A549 (cell line): Measurements from ENCODE around the gene SIRT3. TPM values are rescaled to one million over a fixed set of nuclear protein-coding genes. Genes with fewer than 3 reads are reported as not detected.

Experiments used
- ATAC-seq, 2 experiments: fragments of 200-7000 bp in 1 of 2; fragments of >200 bp in 1 of 2; cut with Nextera tagmentation in 1 of 2; cut with Tn5 transposase in 1 of 2; 3 replicates each; pipeline versions ENCODE4 v1.8.0 to v1.9.1; 2018 to 2020; ENCODE audit warnings: mild to moderate bottlenecking in 1 of 2, moderate library complexity in 1 of 2
- CTCF ChIA-PET: fragments of 300-600 bp; sonication (Branson Sonifier 250); formaldehyde crosslinking; extraction: SDS; loops from one replicate; lab custom pipeline; 2021; ENCODE audit warnings: antibody characterized with exemption, inconsistent platforms; lab: Yijun Ruan, JAX
- POLR2A ChIA-PET: fragments of 350-600 bp; formaldehyde crosslinking; extraction: SDS; loops from one replicate; lab custom pipeline; 2021; ENCODE audit warnings: antibody characterized with exemption, inconsistent platforms; lab: Yijun Ruan, JAX
- DNase-seq, 2 experiments: peaks; one replicate each; pipeline versions ENCODE4 v3.0.0 to v3.0.0-alpha.2; 2011 to 2016; ENCODE audit warnings: low read depth in 1 of 2, low spot score in 1 of 2
- FAIRE-seq: peaks from 2 replicates; lab custom pipeline; 2011; peaks lifted over from hg19 to GRCh38; lab: Jason Lieb, UNC
- H3K27ac ChIP-seq, 2 experiments: fragments of >200 bp; sonication (Bioruptor Twin); formaldehyde crosslinking; 3 replicates each; pipeline ENCODE4 v1.5.1; 2016 to 2017
- H3K4me1 ChIP-seq: fragments of >200 bp; sonication (Bioruptor Twin); formaldehyde crosslinking; 3 replicates; pipeline ENCODE4 v1.6.1; 2016
- H3K4me2 ChIP-seq: fragments of >200 bp; sonication (Bioruptor Twin); formaldehyde crosslinking; 3 replicates; pipeline ENCODE4 v1.6.1; 2016
- H3K4me3 ChIP-seq: fragments of >200 bp; sonication (Bioruptor Twin); formaldehyde crosslinking; 3 replicates; pipeline ENCODE4 v1.5.1; 2016
- H3K9me3 ChIP-seq: fragments of >200 bp; sonication (Bioruptor Twin); formaldehyde crosslinking; 3 replicates; pipeline ENCODE4 v1.6.1; 2016
- CEBPB ChIP-seq, 2 experiments: fragments of >200 bp in 1 of 2; sonication (Bioruptor Twin) in 1 of 2; formaldehyde crosslinking in 1 of 2; IDR thresholded peaks; 2 replicates each; pipeline ENCODE4 v1.6.1; 2012 to 2016
- CHD2 ChIP-seq: fragments of 150-350 bp; IDR thresholded peaks from 2 replicates; pipeline ENCODE4 v1.6.1; 2014; ENCODE audit warnings: low read length; ENCODE audit not compliant: partially characterized antibody
- CHD4 ChIP-seq: fragments of 200-600 bp; sonication (generic); IDR thresholded peaks from 2 replicates; pipeline ENCODE4 v1.6.1; 2016; ENCODE audit warnings: antibody characterized with exemption, mild to moderate bottlenecking, borderline replicate concordance
- EHF ChIP-seq: fragments of 250-450 bp; sonication (Bioruptor Pico); IDR thresholded peaks from 2 replicates; pipeline ENCODE4 v1.5.0; 2020; ENCODE audit warnings: mild to moderate bottlenecking
- ELK1 ChIP-seq: fragments of 150-350 bp; IDR thresholded peaks from 2 replicates; pipeline ENCODE4 v1.6.1; 2014; ENCODE audit warnings: low read depth, mild to moderate bottlenecking, low read length
- EP300 ChIP-seq, 2 experiments: fragments of >200 bp; sonication (Bioruptor Twin); formaldehyde crosslinking; IDR thresholded peaks; 2 replicates in 1 of 2; 3 replicates in 1 of 2; pipeline ENCODE4 v1.6.1; 2016 to 2017
- FOSL2 ChIP-seq, 2 experiments: fragments of 450-650 bp in 1 of 2; fragments of >200 bp in 1 of 2; sonication (Bioruptor Twin) in 1 of 2; formaldehyde crosslinking; IDR thresholded peaks; 2 replicates each; pipeline versions ENCODE4 v1.5.0 to v1.6.1; 2016 to 2020; ENCODE audit warnings: mild to moderate bottlenecking in 1 of 2, moderate library complexity in 1 of 2
- FOXS1 ChIP-seq: fragments of 250-450 bp; sonication (Bioruptor Pico); IDR thresholded peaks from 2 replicates; pipeline ENCODE4 v1.5.0; 2020; ENCODE audit warnings: mild to moderate bottlenecking, moderate library complexity
- HDAC2 ChIP-seq: fragments of 200-600 bp; sonication (generic); IDR thresholded peaks from 2 replicates; pipeline ENCODE4 v1.6.1; 2016
- HEYL ChIP-seq: fragments of 250-450 bp; sonication (Bioruptor Pico); IDR thresholded peaks from 2 replicates; pipeline ENCODE4 v1.8.0; 2021; ENCODE audit warnings: mild to moderate bottlenecking, moderate library complexity
- HOXA7 ChIP-seq: fragments of 250-450 bp; sonication (Bioruptor Pico); IDR thresholded peaks from 2 replicates; pipeline ENCODE4 v1.5.0; 2020; ENCODE audit warnings: mild to moderate bottlenecking, moderate library complexity
- HOXB13 ChIP-seq: fragments of 250-450 bp; sonication (Bioruptor Pico); IDR thresholded peaks from 2 replicates; pipeline ENCODE4 v1.5.0; 2020; ENCODE audit warnings: low read depth, mild to moderate bottlenecking, moderate library complexity
- JUN ChIP-seq, 2 experiments: fragments of >200 bp; sonication (Bioruptor Twin); formaldehyde crosslinking; IDR thresholded peaks; 2 replicates in 1 of 2; 3 replicates in 1 of 2; pipeline ENCODE4 v1.6.1; 2016 to 2017
- KDM1A ChIP-seq: fragments of 200-600 bp; sonication (generic); IDR thresholded peaks from 2 replicates; pipeline ENCODE4 v1.6.1; 2016; ENCODE audit warnings: low read depth, mild to moderate bottlenecking
- MAZ ChIP-seq: fragments of 150-350 bp; IDR thresholded peaks from 2 replicates; pipeline ENCODE4 v1.6.1; 2014; ENCODE audit warnings: antibody characterized with exemption, low read depth, low read length, borderline replicate concordance
- NPAS2 ChIP-seq: fragments of 250-450 bp; sonication (Bioruptor Pico); IDR thresholded peaks from 2 replicates; pipeline ENCODE4 v1.8.0; 2022; ENCODE audit warnings: mild to moderate bottlenecking, moderate library complexity, borderline replicate concordance
- PBX3 ChIP-seq: IDR thresholded peaks from 2 replicates; pipeline ENCODE4 v1.6.1; 2012
- POLR2A ChIP-seq: IDR thresholded peaks from 2 replicates; pipeline ENCODE4 v1.6.1; 2012; ENCODE audit warnings: mild to moderate bottlenecking, low read length
- POLR2AphosphoS2 ChIP-seq: conservative IDR thresholded peaks from 2 replicates; pipeline ENCODE4 v1.6.1; 2012; ENCODE audit warnings: low read length, improper control_type of control experiment, inconsistent platforms
- RAD21 ChIP-seq, 2 experiments: fragments of >200 bp in 1 of 2; sonication (Bioruptor Twin) in 1 of 2; formaldehyde crosslinking in 1 of 2; IDR thresholded peaks in 1 of 2; conservative IDR thresholded peaks in 1 of 2; 2 replicates in 1 of 2; 3 replicates in 1 of 2; pipeline ENCODE4 v1.6.1; 2012 to 2018; ENCODE audit warnings: inconsistent platforms in 1 of 2
- RFX5 ChIP-seq: fragments of 450-650 bp; IDR thresholded peaks from 2 replicates; pipeline ENCODE4 v1.7.1; 2014; ENCODE audit warnings: antibody characterized with exemption, mild to moderate bottlenecking, moderate library complexity
- RNF2 ChIP-seq: fragments of 200-600 bp; sonication (generic); IDR thresholded peaks from 2 replicates; pipeline ENCODE4 v1.6.1; 2016; ENCODE audit warnings: low read depth, mild to moderate bottlenecking, antibody characterized with exemption, moderate library complexity, borderline replicate concordance
- SREBF2 ChIP-seq: fragments of 450-650 bp; IDR thresholded peaks from 2 replicates; pipeline ENCODE4 v1.6.1; 2014; ENCODE audit warnings: mild to moderate bottlenecking, moderate library complexity
- TP53 ChIP-seq: fragments of 250-450 bp; sonication (Bioruptor Pico); IDR thresholded peaks from 2 replicates; pipeline ENCODE4 v1.5.0; 2021; ENCODE audit warnings: mild to moderate bottlenecking, moderate library complexity
- ZFP36 ChIP-seq: fragments of 450-650 bp; IDR thresholded peaks from 2 replicates; pipeline ENCODE4 v1.6.1; 2014; ENCODE audit warnings: borderline replicate concordance; ENCODE audit not compliant: partially characterized antibody
- ZNF302 ChIP-seq: fragments of 250-450 bp; sonication (Bioruptor Pico); IDR thresholded peaks from 2 replicates; pipeline ENCODE4 v1.9.0; 2021; ENCODE audit warnings: inconsistent platforms, mild to moderate bottlenecking, moderate library complexity
- ZSCAN20 ChIP-seq: fragments of 250-450 bp; sonication (Bioruptor Pico); IDR thresholded peaks from 2 replicates; pipeline ENCODE4 v1.8.0; 2022; ENCODE audit warnings: mild to moderate bottlenecking, moderate library complexity
- WGBS: methylation state at CpG from one replicate; pipeline ENCODE4 v1.1.6; 2017; ENCODE audit errors: missing lambda C conversion rate; 5-methylcytosine and 5-hydroxymethylcytosine counted together
- polyA plus RNA-seq, 4 experiments: library from polyadenylated mRNA; depleted of rRNA in 3 of 4; stranded (reverse); fragments of >200 nt; fragmentation: RNase III in 1 of 4; extraction: RNeasy Plus Mini Kit Qiagen cat#74134 plus additional on column Dnase treatment in 1 of 4; gene quantifications; 2 replicates in 3 of 4; 3 replicates in 1 of 4; pipeline ENCODE4 v1.2.3, GENCODE V29; 2011 to 2017

SIRT3 gene
- polyA plus RNA-seq, 2 of the 4 experiments (the other 2 are of a cell fraction), result 20.3 to 22.3 TPM

GRCh38 chr11:214083-214482 is 22.1 kb downstream of the SIRT3 start:
- POLR2A ChIA-PET, result no interaction called here
- no peak for FAIRE-seq

GRCh38 chr11:213111-213510 is 23.0 kb downstream of the SIRT3 start:
- DNase-seq (no peak), FAIRE-seq (no peak), ATAC-seq (no peak)
- WGBS, result 97% methylated on average over 4 of the region's 4 CpGs
- CTCF ChIA-PET, result interaction anchor here (0.9 to 1.4 kb wide), 4 partner anchors 17 to 236 kb away, joined by 3 to 4 read pairs (median 4); no protein-coding TSS in a partner anchor
- TF ChIP-seq CHD4, result no peak
- TF ChIP-seq FOXS1 (CRISPR knock-in tag), result no peak
- no peak for TF ChIP-seq ELK1
- no peak for TF ChIP-seq CEBPB (IDR thresholded peaks at IDR 0.05)
- TF ChIP-seq HOXB13 (CRISPR knock-in tag), result no peak
- TF ChIP-seq ZFP36, result no peak
- no peak for TF ChIP-seq HDAC2
- TF ChIP-seq TP53 (CRISPR knock-in tag), result no peak
- no peak for TF ChIP-seq RAD21 (conservative IDR thresholded peaks at IDR 0.05 in 1 of 2, IDR thresholded peaks at IDR 0.05 in 1 of 2)
- TF ChIP-seq HOXA7 (CRISPR knock-in tag), result no peak
- no peak for TF ChIP-seq SREBF2
- no peak for TF ChIP-seq NPAS2 (CRISPR knock-in tag)
- no peak for TF ChIP-seq EP300 (IDR thresholded peaks at IDR 0.05)
- TF ChIP-seq KDM1A, result no peak
- TF ChIP-seq ZSCAN20 (CRISPR knock-in tag), result no peak
- TF ChIP-seq HEYL (CRISPR knock-in tag), result no peak
- TF ChIP-seq RNF2, result no peak
- TF ChIP-seq EHF (CRISPR knock-in tag), result no peak
- TF ChIP-seq CHD2, result no peak
- no peak for TF ChIP-seq FOSL2 (IDR thresholded peaks at IDR 0.05)
- TF ChIP-seq FOSL2 (CRISPR knock-in tag; IDR thresholded peaks at IDR 0.05), result no peak
- POLR2A ChIA-PET, result no interaction called here
- Histone ChIP-seq H3K27ac (no peak overlapping the region), H3K9me3 (no peaks in the 10 kb centered on the region), H3K4me1 (peaks cover 16% of the 10 kb centered on the region), H3K4me3 (no peak overlapping the region), H3K4me2 (no peak overlapping the region)

More at GRCh38 chr11:214083-214482, 22.1 kb downstream of the SIRT3 start:
- TF ChIP-seq POLR2A, result no peak
- TF ChIP-seq POLR2AphosphoS2, result 0 out of 2 replicates have a peak, but pooled peaks have one; percentile 0
- TF ChIP-seq, all 56 proteins: peak for 1
- Histone ChIP-seq H3K4me2 (no peak overlapping the region), H3K9me3 (no peaks in the 10 kb centered on the region), H3K27ac (no peak overlapping the region), H3K4me1 (peaks cover 16% of the 10 kb centered on the region), H3K4me3 (no peak overlapping the region)
- DNase-seq (no peak), ATAC-seq (no peak)
- WGBS, result 82% methylated on average over 4 of the region's 7 CpGs
- CTCF ChIA-PET, result interaction anchor here (1.2 kb wide), 1 partner anchor 16 kb away, joined by 3 read pairs; no protein-coding TSS in a partner anchor

- H3K4me2 ChIP-seq, result no peak overlapping the region
- peaks cover 16% of the 10 kb centered on the region for H3K4me1 ChIP-seq
- POLR2A ChIA-PET, result no interaction called here
- H3K27ac ChIP-seq, result no peak overlapping the region
- WGBS, result 93% methylated on average over 14 of the region's 17 CpGs
- ATAC-seq (no peak), FAIRE-seq (no peak), DNase-seq (no peak)
- H3K4me3 ChIP-seq, result no peak overlapping the region
- CTCF ChIA-PET, result interaction anchor here (0.9 to 1.4 kb wide), 5 partner anchors 36 to 236 kb away, joined by 3 to 5 read pairs (median 4); no protein-coding TSS in a partner anchor
- H3K9me3 ChIP-seq, result no peaks in the 10 kb centered on the region
- no peak for TF ChIP-seq HEYL (CRISPR knock-in tag)
- no peak for TF ChIP-seq PBX3
- no peak for TF ChIP-seq MAZ
- TF ChIP-seq HOXB13 (CRISPR knock-in tag), result no peak
- TF ChIP-seq ZNF302 (CRISPR knock-in tag), result no peak
- no peak for TF ChIP-seq RFX5
- no peak for TF ChIP-seq ZSCAN20 (CRISPR knock-in tag)
- no peak for TF ChIP-seq EP300 (IDR thresholded peaks at IDR 0.05)
- no peak for TF ChIP-seq POLR2A
- no peak for TF ChIP-seq JUN (IDR thresholded peaks at IDR 0.05)
- TF ChIP-seq ZFP36, result no peak
Measured at GRCh38 chr11:212150-213100, 23.7 kb downstream of the SIRT3 start.
